SK-N-SH treated with all-trans-retinoic acid at 6 μM for 48 hours (cell line): ENCODE measurements around the gene CTXN1.

Experiments
- ATAC-seq: fragments of 200-7000 bp; cut with Tn5 transposase; 3 replicates; pipeline ENCODE4 v1.9.1; 2020; ENCODE audit warnings: mild to moderate bottlenecking, moderate library complexity
- ARNTL ChIP-seq: fragments of 450-650 bp; formaldehyde crosslinking; IDR thresholded peaks from 2 replicates; pipeline ENCODE4 v1.5.0; 2020; ENCODE audit warnings: low read depth, mild to moderate bottlenecking, moderate library complexity, borderline replicate concordance
- BACH2 ChIP-seq: fragments of 250-450 bp; sonication (Bioruptor Pico); IDR thresholded peaks from 2 replicates; pipeline ENCODE4 v1.9.0; 2021; ENCODE audit warnings: mild to moderate bottlenecking, borderline replicate concordance
- CSDC2 ChIP-seq: fragments of 250-450 bp; sonication (Bioruptor Pico); IDR thresholded peaks from 2 replicates; pipeline ENCODE4 v1.5.0; 2020; ENCODE audit warnings: mild to moderate bottlenecking, moderate library complexity
- ESRRG ChIP-seq: fragments of 250-450 bp; sonication (Bioruptor Pico); IDR thresholded peaks from 2 replicates; pipeline ENCODE4 v1.6.1; 2021; ENCODE audit warnings: mild to moderate bottlenecking
- GLIS3 ChIP-seq: fragments of 250-450 bp; sonication (Bioruptor Pico); IDR thresholded peaks from 2 replicates; pipeline ENCODE4 v1.5.0; 2020; ENCODE audit warnings: mild to moderate bottlenecking, moderate library complexity
- ISL1 ChIP-seq: fragments of 250-450 bp; sonication (Bioruptor Pico); IDR thresholded peaks from 2 replicates; pipeline ENCODE4 v2.1.2; 2022; ENCODE audit warnings: mild to moderate bottlenecking, moderate library complexity
- OSR1 ChIP-seq: fragments of 250-450 bp; sonication (Bioruptor Pico); IDR thresholded peaks from 2 replicates; pipeline ENCODE4 v1.8.0; 2022; ENCODE audit warnings: moderate library complexity, mild to moderate bottlenecking, inconsistent platforms
- PPARA ChIP-seq: fragments of 250-450 bp; sonication (Bioruptor Pico); IDR thresholded peaks from 2 replicates; pipeline ENCODE4 v1.5.0; 2020; ENCODE audit warnings: mild to moderate bottlenecking, borderline replicate concordance
- RARB ChIP-seq: fragments of 250-450 bp; sonication (Bioruptor Pico); IDR thresholded peaks from 2 replicates; pipeline ENCODE4 v1.8.0; 2021; ENCODE audit warnings: mild to moderate bottlenecking, moderate library complexity
- TCF4 ChIP-seq: fragments of 250-450 bp; sonication (Bioruptor Pico); IDR thresholded peaks from 2 replicates; pipeline ENCODE4 v1.8.0; 2021; ENCODE audit warnings: mild to moderate bottlenecking, moderate library complexity, borderline replicate concordance
- TOX ChIP-seq: fragments of 250-450 bp; sonication (Bioruptor Pico); IDR thresholded peaks from 2 replicates; pipeline ENCODE4 v1.8.0; 2021; ENCODE audit warnings: mild to moderate bottlenecking, moderate library complexity, borderline replicate concordance
- ZC3H10 ChIP-seq: fragments of 250-450 bp; sonication (Bioruptor Pico); IDR thresholded peaks from 2 replicates; pipeline ENCODE4 v1.5.1; 2021; ENCODE audit warnings: mild to moderate bottlenecking, moderate library complexity
- ZFP3 ChIP-seq: fragments of 250-450 bp; sonication (Bioruptor Pico); IDR thresholded peaks from 2 replicates; pipeline ENCODE4 v1.5.0; 2020; ENCODE audit warnings: mild to moderate bottlenecking, moderate library complexity
- ZFP30 ChIP-seq: fragments of 450-650 bp; formaldehyde crosslinking; IDR thresholded peaks from 2 replicates; pipeline ENCODE4 v1.5.0; 2022; ENCODE audit warnings: mild to moderate bottlenecking, moderate library complexity
- ZNF70 ChIP-seq: fragments of 450-650 bp; formaldehyde crosslinking; IDR thresholded peaks from 2 replicates; pipeline ENCODE4 v1.5.0; 2020; ENCODE audit warnings: mild to moderate bottlenecking, moderate library complexity
- ZNF8 ChIP-seq: fragments of 450-650 bp; formaldehyde crosslinking; IDR thresholded peaks from 2 replicates; pipeline ENCODE4 v1.5.0; 2020; ENCODE audit warnings: mild to moderate bottlenecking, moderate library complexity
- TF ChIP-seq, protein P1 (sequence below): fragments of 250-450 bp; sonication (Bioruptor Pico); IDR thresholded peaks from 2 replicates; pipeline ENCODE4 v1.8.0; 2020; ENCODE audit warnings: mild to moderate bottlenecking, moderate library complexity, borderline replicate concordance
- TF ChIP-seq, protein P2 (sequence below): fragments of 250-450 bp; sonication (Bioruptor Pico); IDR thresholded peaks from 2 replicates; pipeline ENCODE4 v1.5.1; 2020; ENCODE audit warnings: low read depth, mild to moderate bottlenecking, moderate library complexity
- TF ChIP-seq, protein P3 (sequence below): fragments of 250-450 bp; sonication (Bioruptor Pico); IDR thresholded peaks from 2 replicates; pipeline ENCODE4 v1.5.0; 2020; ENCODE audit warnings: mild to moderate bottlenecking, moderate library complexity

Gene CTXN1

DNA sequence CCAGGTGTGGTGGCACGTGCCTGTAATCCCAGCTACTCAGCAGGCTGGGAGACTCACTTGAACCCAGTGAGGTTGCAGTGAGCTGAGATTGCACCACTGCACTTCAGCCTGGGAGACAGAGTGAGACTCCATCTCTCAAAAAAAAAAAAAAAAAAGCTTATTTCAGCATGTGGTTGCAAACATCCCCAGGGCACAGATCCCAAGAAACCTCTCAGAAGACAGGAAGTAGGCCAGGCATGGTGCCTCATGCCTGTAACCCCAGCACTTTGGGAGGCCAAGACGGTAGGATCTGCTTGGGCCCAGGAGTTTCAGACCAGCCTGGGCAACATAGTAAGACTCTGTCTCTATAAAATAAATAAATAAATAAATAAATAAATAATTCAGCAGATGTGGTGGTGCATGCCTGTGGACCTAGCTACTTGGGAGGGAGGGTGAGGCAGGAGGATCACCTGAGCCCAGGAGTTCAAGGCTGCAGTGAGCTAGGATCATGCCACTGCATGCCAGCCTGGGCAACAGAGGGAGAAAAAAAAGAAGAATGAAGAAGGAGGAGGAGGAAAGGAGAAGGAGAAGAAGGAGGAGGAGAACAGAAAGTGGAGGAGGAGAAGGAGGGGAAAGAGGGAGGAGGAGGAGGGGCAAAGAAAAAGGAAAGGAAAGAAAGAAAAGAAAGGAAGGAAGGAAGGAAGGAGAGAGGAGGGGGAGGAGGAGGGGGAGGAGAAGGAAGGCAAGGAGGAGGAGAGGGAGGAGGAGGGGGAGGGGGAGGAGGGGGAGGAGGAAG lies 42.0 kb downstream of the CTXN1 start (continued):
- TF ChIP-seq, protein P1, sequence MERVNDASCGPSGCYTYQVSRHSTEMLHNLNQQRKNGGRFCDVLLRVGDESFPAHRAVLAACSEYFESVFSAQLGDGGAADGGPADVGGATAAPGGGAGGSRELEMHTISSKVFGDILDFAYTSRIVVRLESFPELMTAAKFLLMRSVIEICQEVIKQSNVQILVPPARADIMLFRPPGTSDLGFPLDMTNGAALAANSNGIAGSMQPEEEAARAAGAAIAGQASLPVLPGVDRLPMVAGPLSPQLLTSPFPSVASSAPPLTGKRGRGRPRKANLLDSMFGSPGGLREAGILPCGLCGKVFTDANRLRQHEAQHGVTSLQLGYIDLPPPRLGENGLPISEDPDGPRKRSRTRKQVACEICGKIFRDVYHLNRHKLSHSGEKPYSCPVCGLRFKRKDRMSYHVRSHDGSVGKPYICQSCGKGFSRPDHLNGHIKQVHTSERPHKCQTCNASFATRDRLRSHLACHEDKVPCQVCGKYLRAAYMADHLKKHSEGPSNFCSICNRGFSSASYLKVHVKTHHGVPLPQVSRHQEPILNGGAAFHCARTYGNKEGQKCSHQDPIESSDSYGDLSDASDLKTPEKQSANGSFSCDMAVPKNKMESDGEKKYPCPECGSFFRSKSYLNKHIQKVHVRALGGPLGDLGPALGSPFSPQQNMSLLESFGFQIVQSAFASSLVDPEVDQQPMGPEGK (CRISPR knock-in tag), result no peak
- TF ChIP-seq ESRRG (CRISPR knock-in tag), result no peak
- TF ChIP-seq, protein P2, sequence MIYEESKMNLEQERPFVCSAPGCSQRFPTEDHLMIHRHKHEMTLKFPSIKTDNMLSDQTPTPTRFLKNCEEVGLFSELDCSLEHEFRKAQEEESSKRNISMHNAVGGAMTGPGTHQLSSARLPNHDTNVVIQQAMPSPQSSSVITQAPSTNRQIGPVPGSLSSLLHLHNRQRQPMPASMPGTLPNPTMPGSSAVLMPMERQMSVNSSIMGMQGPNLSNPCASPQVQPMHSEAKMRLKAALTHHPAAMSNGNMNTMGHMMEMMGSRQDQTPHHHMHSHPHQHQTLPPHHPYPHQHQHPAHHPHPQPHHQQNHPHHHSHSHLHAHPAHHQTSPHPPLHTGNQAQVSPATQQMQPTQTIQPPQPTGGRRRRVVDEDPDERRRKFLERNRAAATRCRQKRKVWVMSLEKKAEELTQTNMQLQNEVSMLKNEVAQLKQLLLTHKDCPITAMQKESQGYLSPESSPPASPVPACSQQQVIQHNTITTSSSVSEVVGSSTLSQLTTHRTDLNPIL (CRISPR knock-in tag), result no peak
- TF ChIP-seq ZC3H10 (CRISPR knock-in tag), result no peak

DNA sequence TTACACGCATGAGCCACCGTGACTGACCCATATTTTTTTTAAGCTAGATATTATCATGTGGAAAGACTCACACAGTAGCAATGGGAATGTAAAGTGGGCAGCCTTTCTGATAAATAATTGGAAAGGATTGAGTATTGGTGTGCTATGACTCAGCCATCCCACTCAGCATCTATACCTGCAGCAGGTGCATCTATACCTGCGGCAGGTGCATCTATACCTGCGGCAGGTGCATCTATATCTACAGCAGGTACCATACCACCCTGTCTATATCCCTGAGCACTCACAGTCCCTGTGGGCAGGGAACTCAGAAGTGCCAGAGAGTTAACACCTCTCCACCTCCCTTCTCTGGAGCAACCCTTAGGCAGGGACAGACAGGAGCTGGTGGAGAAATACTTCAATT lies 42.8 kb downstream of the CTXN1 start:
- no peak for ATAC-seq
- TF ChIP-seq ZFP3 (CRISPR knock-in tag) (no peak), ZNF8 (CRISPR knock-in tag) (no peak), ZFP30 (no peak), OSR1 (CRISPR knock-in tag) (no peak)
- TF ChIP-seq, protein P1 (CRISPR knock-in tag), result no peak

DNA sequence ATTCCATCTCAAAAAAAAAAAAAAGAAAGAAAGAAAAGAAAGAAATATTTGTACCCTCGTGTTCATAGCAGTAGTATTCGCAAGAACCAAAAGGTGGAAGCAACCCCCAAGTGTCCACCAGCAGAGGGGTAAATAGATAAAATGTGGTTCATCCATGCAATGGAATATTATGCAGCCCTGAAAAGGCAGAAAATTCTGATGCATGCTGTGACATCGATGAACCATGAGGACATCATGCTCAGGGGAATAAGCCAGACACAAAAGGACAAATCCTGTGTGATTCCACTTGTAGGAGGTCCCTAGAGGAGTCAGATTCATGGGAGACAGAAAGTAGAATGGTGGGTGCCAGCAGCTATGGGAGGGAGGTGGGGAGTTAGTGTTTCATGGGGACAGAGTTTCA lies 44.0 kb downstream of the CTXN1 start:
- no peak for ATAC-seq
- TF ChIP-seq GLIS3 (CRISPR knock-in tag), result no peak
- no peak for TF ChIP-seq RARB (CRISPR knock-in tag)
- no peak for TF ChIP-seq ZFP3 (CRISPR knock-in tag)
- TF ChIP-seq ZC3H10 (CRISPR knock-in tag), result no peak
- TF ChIP-seq, protein P3, sequence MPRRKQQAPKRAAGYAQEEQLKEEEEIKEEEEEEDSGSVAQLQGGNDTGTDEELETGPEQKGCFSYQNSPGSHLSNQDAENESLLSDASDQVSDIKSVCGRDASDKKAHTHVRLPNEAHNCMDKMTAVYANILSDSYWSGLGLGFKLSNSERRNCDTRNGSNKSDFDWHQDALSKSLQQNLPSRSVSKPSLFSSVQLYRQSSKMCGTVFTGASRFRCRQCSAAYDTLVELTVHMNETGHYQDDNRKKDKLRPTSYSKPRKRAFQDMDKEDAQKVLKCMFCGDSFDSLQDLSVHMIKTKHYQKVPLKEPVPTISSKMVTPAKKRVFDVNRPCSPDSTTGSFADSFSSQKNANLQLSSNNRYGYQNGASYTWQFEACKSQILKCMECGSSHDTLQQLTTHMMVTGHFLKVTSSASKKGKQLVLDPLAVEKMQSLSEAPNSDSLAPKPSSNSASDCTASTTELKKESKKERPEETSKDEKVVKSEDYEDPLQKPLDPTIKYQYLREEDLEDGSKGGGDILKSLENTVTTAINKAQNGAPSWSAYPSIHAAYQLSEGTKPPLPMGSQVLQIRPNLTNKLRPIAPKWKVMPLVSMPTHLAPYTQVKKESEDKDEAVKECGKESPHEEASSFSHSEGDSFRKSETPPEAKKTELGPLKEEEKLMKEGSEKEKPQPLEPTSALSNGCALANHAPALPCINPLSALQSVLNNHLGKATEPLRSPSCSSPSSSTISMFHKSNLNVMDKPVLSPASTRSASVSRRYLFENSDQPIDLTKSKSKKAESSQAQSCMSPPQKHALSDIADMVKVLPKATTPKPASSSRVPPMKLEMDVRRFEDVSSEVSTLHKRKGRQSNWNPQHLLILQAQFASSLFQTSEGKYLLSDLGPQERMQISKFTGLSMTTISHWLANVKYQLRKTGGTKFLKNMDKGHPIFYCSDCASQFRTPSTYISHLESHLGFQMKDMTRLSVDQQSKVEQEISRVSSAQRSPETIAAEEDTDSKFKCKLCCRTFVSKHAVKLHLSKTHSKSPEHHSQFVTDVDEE (CRISPR knock-in tag), result no peak
- no peak for TF ChIP-seq ZNF70
- no peak for TF ChIP-seq ZFP30
- no peak for TF ChIP-seq OSR1 (CRISPR knock-in tag)
- no peak for TF ChIP-seq TOX (CRISPR knock-in tag)

DNA sequence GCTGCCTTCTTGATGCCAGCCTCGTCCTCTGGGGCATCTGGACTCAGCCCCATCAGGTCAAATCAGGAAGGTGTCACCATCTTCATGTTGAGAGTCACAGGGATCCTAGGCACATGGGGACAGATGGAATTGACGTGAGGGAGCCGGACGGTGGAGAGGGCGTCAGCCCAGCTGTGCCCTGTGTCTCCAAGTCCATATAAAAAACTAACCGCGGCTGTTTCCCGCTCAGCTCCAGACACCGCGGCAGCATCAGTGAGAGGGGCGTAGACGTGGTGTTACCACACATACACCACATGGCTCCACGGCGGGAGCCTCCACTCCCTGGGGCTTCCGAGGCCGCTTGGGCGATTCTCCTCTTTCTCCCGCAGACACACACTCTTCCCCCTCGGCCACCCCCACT lies 46.1 kb downstream of the CTXN1 start:
- no peak for ATAC-seq
- TF ChIP-seq ARNTL (CRISPR knock-in tag), result no peak
- TF ChIP-seq ZFP30, result no peak
- no peak for TF ChIP-seq ZFP3 (CRISPR knock-in tag)
- TF ChIP-seq PPARA (CRISPR knock-in tag), result no peak
- TF ChIP-seq, protein P3 (CRISPR knock-in tag), result no peak
- TF ChIP-seq ISL1 (CRISPR knock-in tag), result no peak
- no peak for TF ChIP-seq TOX (CRISPR knock-in tag)
- TF ChIP-seq, protein P2 (CRISPR knock-in tag), result no peak
- TF ChIP-seq CSDC2 (CRISPR knock-in tag), result no peak
- TF ChIP-seq, protein P1 (CRISPR knock-in tag), result no peak
- no peak for TF ChIP-seq BACH2
- no peak for TF ChIP-seq TCF4 (CRISPR knock-in tag)
- no peak for TF ChIP-seq ZC3H10 (CRISPR knock-in tag)
- no peak for TF ChIP-seq ZNF70
- no peak for TF ChIP-seq ZNF8 (CRISPR knock-in tag)
- no peak for TF ChIP-seq RARB (CRISPR knock-in tag)
- TF ChIP-seq ESRRG (CRISPR knock-in tag), result no peak
